Suprapubic skin (tissue), 4 donors: ENCODE measurements around the gene NTN1.

Source experiments
- POLR2A ChIP-seq, 2 donors: fragments of 450-650 bp; IDR thresholded peaks; one replicate each; pipeline ENCODE4 v1.6.1; 2017; ENCODE audit warnings: antibody characterized with exemption in 2 of 2, mild to moderate bottlenecking in 2 of 2, moderate library complexity in 2 of 2
- POLR2AphosphoS5 ChIP-seq, 3 donors: sonication (generic); formaldehyde crosslinking; IDR thresholded peaks; one replicate each; pipeline ENCODE4 v1.6.1; 2017; ENCODE audit warnings: antibody characterized with exemption in 3 of 3
- TF ChIP-seq, protein P1 (sequence below), 2 donors: fragments of 200-600 bp in 1 of 2; fragments of 450-650 bp in 1 of 2; sonication (generic) in 1 of 2; IDR thresholded peaks; one replicate each; pipeline ENCODE4 v1.5.1; 2016 to 2019; ENCODE audit warnings: antibody characterized with exemption in 2 of 2, mild to moderate bottlenecking in 1 of 2, moderate library complexity in 1 of 2

DNA sequence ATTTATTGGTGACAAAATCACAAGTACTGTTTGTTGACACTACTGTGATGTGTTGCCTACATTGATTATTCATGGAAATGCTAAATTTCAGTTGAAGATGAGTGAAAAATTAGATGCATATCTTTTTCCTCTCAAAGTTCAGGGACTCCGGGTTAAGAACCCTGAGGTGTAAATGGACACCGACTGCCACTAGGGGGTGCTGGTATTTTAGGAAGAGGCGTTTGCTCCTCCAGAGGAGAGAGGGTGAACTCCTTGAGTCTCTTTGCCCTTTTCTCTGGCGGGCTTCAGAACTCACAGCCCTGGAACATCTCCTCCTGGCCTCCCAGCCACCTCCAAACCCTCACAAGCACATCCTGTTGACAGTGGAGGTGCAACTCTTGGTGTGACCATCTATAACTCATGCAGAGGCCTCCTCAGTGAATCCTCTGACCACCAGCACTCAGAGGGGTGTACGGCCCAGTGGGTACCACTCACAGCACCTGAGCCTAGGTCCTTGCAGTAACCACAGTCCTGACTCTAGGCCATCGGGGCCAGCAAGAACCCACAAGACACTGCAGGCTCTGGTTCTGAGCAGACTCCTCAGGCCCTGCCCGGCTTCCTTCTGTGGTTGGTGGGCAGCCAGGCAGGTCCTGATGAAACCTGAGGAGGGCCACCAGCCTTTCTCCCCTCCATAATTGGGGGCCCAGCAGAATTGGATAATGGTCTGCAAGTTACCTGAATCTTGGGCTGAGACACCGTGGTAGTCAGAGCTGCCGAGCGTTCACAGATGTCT is 29.6 kb upstream of the NTN1 start:
- TF ChIP-seq POLR2A (IDR thresholded peaks at IDR 0.05): no peak
- TF ChIP-seq, protein P1, sequence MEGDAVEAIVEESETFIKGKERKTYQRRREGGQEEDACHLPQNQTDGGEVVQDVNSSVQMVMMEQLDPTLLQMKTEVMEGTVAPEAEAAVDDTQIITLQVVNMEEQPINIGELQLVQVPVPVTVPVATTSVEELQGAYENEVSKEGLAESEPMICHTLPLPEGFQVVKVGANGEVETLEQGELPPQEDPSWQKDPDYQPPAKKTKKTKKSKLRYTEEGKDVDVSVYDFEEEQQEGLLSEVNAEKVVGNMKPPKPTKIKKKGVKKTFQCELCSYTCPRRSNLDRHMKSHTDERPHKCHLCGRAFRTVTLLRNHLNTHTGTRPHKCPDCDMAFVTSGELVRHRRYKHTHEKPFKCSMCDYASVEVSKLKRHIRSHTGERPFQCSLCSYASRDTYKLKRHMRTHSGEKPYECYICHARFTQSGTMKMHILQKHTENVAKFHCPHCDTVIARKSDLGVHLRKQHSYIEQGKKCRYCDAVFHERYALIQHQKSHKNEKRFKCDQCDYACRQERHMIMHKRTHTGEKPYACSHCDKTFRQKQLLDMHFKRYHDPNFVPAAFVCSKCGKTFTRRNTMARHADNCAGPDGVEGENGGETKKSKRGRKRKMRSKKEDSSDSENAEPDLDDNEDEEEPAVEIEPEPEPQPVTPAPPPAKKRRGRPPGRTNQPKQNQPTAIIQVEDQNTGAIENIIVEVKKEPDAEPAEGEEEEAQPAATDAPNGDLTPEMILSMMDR (IDR thresholded peaks at IDR 0.05): peak; percentile 38 to 76
- TF ChIP-seq POLR2AphosphoS5 (IDR thresholded peaks at IDR 0.05): no peak
